CD4-positive, alpha-beta T cell treated with Interleukin-2 at 100 ng/mL for 4 hours (primary cell): ENCODE data around the gene RBM17.
A peak's percentile ranks its signal among the peaks of the same experiment; 100 is the strongest.
"Not testable (repeated sequence)": the region's sequence is repeated elsewhere in the genome, so short reads cannot be mapped to it uniquely, and the experiment has no call there.

Source experiments
- DNase-seq: peaks from one replicate; pipeline ENCODE4 v3.0.0-alpha.2; 2020; ENCODE audit warnings: low spot score

The RBM17 gene

GRCh38 chr10:6080417-6080973, 8.3 kb upstream of the RBM17 start:
- DNase-seq, result no peak

GRCh38 chr10:6082496-6083395, 6.1 kb upstream of the RBM17 start:
- DNase-seq, result no peak

GRCh38 chr10:6083523-6084475, 5.0 kb upstream of the RBM17 start:
- peak; percentile 63 for DNase-seq

- DNase-seq, result peak; percentile 90
These were observed 2.2 kb upstream of the RBM17 start for GRCh38 chr10:6086375-6087233.

- DNase-seq, result no peak
These were observed 743 bp downstream of the RBM17 start for GRCh38 chr10:6089334-6090219.

- peak; percentile 31 for DNase-seq
These were observed 2.8 kb downstream of the RBM17 start for GRCh38 chr10:6091630-6092029.

- DNase-seq, result no peak
These were observed 3.9 kb downstream of the RBM17 start for GRCh38 chr10:6092731-6093130.

- no peak for DNase-seq
These were observed 7.2 kb downstream of the RBM17 start for GRCh38 chr10:6095810-6096570.

GRCh38 chr10:6097063-6097462, 8.2 kb downstream of the RBM17 start:
- no peak for DNase-seq

GRCh38 chr10:6098156-6098555, 9.3 kb downstream of the RBM17 start:
- DNase-seq, result no peak

GRCh38 chr10:6100370-6100769, 11.5 kb downstream of the RBM17 start:
- no peak for DNase-seq

- DNase-seq, result no peak
These were observed 12.3 kb downstream of the RBM17 start for GRCh38 chr10:6101181-6101580.

GRCh38 chr10:6102128-6102527, 13.3 kb downstream of the RBM17 start:
- no peak for DNase-seq

GRCh38 chr10:6103591-6103990, 14.8 kb downstream of the RBM17 start:
- DNase-seq, result no peak

- not testable (repeated sequence) for DNase-seq
These were observed 18.8 kb downstream of the RBM17 start for GRCh38 chr10:6107616-6108015.

- DNase-seq, result no peak
These were observed 19.2 kb downstream of the RBM17 start for GRCh38 chr10:6108072-6108471.

GRCh38 chr10:6108631-6109443, 20.0 kb downstream of the RBM17 start:
- DNase-seq, result peak; percentile 65

- DNase-seq, result no peak
These were observed 20.6 kb downstream of the RBM17 start for GRCh38 chr10:6109444-6109775.

- no peak for DNase-seq
These were observed 21.3 kb downstream of the RBM17 start for GRCh38 chr10:6110136-6110535.
